ENCODE measurements around the gene CCDC12.

Gene CCDC12

DNA sequence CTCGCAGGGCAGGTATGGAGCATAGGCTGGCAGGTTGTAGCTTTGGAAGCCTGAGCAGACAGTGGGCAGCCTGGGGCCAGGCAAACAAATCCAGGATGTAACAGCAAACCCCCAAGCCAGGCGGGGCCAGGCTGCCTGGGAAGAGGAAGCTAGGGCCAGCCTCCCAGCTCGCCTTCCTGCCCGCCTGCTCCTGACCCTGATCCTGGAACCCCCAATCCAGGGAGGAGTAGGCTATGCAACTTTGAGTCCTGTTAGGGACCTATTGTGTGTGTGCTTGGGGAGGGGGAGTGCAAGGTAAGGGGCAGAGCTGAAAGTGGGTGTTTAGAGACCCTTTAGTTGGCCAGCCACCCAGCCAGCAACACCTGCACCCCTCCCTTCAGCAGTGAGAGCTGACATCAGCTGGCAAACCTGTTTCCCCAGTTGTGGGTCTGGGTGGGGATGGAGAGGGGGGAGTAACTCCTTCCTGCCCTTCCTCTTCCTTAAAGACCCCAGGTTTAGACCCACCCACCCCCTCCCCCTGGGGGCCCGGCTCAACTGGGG, 5.5 kb upstream of the CCDC12 start:
- peak overlapping the region; percentile 58 for H3K4me3 Mint-ChIP-seq
- no peaks in the 10 kb centered on the region for H3K9me3 Mint-ChIP-seq
- peaks cover 56% of the 10 kb centered on the region for H3K4me1 Mint-ChIP-seq
- TF ChIP-seq, protein P1, sequence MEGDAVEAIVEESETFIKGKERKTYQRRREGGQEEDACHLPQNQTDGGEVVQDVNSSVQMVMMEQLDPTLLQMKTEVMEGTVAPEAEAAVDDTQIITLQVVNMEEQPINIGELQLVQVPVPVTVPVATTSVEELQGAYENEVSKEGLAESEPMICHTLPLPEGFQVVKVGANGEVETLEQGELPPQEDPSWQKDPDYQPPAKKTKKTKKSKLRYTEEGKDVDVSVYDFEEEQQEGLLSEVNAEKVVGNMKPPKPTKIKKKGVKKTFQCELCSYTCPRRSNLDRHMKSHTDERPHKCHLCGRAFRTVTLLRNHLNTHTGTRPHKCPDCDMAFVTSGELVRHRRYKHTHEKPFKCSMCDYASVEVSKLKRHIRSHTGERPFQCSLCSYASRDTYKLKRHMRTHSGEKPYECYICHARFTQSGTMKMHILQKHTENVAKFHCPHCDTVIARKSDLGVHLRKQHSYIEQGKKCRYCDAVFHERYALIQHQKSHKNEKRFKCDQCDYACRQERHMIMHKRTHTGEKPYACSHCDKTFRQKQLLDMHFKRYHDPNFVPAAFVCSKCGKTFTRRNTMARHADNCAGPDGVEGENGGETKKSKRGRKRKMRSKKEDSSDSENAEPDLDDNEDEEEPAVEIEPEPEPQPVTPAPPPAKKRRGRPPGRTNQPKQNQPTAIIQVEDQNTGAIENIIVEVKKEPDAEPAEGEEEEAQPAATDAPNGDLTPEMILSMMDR (IDR thresholded peaks at IDR 0.05): no peak
- H3K36me3 Mint-ChIP-seq (ENCODE audit: low read depth): no peaks in the 10 kb centered on the region
- no peak overlapping the region for H3K27ac Mint-ChIP-seq
- no peak for DNase-seq
- peaks cover 26% of the 10 kb centered on the region for H3K27me3 Mint-ChIP-seq (ENCODE audit: low read depth, poor library complexity)

DNA sequence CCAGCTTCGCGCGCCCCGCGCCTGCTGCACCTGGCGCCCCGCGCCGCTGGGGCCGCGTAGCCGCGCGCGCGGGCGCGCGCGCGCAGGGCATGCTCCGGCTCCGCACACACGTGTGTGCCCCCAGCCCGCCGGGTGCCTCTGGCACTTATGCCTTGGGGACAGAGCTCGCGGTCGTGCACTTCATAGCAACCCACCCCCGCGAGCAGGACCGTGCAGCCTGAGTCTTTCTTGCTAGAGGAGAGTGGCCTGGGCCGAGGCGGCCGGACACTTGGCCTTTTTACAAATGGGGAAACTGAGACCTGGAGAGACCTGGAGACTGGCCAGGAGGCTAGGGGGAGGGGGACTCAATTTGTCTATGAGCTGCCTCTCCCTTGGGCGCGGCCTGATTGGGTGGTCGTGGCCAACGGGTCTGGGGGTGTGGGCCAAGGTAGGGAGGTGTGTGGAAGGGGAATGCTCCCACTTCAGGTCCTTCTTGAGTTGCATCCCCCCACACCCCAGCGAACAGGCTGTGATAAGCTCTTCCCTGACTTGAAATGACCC, 3.5 kb upstream of the CCDC12 start:
- DNase-seq: peak; percentile 28
- no peaks in the 10 kb centered on the region for H3K36me3 Mint-ChIP-seq (ENCODE audit: low read depth)
- no peaks in the 10 kb centered on the region for H3K9me3 Mint-ChIP-seq
- TF ChIP-seq, protein P1 (IDR thresholded peaks at IDR 0.05): no peak
- no peak overlapping the region for H3K27ac Mint-ChIP-seq
- H3K4me1 Mint-ChIP-seq: peaks cover 58% of the 10 kb centered on the region
- H3K4me3 Mint-ChIP-seq: peak overlapping the region; percentile 72
- peaks cover 25% of the 10 kb centered on the region for H3K27me3 Mint-ChIP-seq (ENCODE audit: low read depth, poor library complexity)

DNA sequence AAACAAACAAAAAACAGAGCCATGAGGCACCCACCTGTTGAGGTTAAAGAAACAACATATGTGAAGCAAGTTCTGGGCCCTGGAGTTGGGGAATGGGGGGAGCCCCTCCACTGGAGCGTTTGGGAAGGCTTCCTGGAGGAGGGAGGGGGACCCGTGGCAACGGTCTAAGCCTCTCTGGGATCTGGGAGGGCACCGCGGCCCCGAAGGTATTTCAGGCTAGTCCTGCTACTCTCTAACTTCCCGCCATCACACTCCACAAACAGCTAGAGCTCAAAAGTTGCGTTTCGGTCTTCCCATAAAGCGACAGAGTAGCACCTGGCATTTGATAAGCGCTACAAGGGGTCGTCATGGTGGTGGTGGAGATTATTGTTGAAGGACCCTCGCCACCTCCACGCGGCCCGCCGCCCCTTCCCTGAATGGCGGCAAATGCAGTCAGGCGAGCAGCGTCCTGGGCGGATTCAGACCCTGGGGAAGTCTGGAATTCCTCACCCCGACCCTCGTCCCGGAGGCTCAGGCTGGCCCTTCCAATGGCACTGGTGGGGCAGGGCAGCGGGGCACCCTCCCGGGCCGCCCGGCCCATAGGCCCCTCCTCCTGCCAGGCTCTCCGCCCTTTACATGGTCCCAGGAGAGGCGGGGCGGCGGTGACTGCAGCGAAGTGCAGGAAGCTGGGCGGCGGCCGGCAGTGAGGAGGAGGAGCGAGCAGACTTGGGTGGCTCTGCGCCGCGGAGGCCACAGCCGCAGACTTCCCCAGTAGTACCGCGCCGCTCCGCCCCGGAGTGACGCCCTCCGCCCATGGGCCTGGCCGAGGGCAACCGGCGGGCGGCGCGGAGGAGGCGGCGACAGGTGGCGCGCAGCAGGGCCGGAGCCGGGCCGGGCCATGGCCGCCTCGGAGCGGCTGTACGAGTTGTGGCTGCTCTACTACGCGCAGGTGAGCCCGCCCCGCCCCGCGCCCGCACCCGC, 2.7 kb upstream of the CCDC12 start, which contains the start of gene NBEAL2:
Gene NBEAL2, plus strand, starts transcription at position 682 of the 960 bp plus-strand sequence. Its CDS starts 196 bp downstream, at position 878.
- Mint-ChIP-seq H3K27me3 (ENCODE audit: low read depth, poor library complexity) (peaks cover 26% of the 10 kb centered on the region), H3K4me1 (peaks cover 59% of the 10 kb centered on the region), H3K36me3 (ENCODE audit: low read depth) (peaks cover 8% of the 10 kb centered on the region), H3K27ac (no peak within 1 kb of the TSS), H3K9me3 (no peaks in the 10 kb centered on the region), H3K4me3 (peak within 1 kb of the TSS; percentile 79)
- peak; percentile 92 for DNase-seq
- TF ChIP-seq, protein P1 (IDR thresholded peaks at IDR 0.05): no peak

DNA sequence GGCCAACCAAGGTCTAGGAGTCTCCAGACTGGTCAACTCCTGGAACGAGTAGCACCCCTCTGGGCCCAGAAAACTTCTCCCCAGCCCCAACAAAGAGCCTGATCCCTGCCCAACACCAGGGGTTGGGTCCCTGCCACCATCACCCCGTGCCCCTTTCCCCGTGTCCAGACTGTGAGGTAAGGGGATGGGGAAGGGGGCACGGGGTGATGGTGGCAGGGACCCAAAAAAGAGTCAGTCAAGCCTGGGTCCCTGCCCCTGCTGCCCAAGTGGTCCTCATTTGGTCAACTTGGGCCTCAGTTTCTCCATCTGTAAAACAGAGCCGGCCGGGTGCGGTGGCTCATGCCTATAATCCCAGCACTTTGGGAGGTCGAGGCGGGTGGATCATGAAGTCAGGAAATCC, 1.8 kb upstream of the CCDC12 start:
- H3K4me3 Mint-ChIP-seq: peak overlapping the region; percentile 99
- DNase-seq: no peak
- no peak overlapping the region for H3K27ac Mint-ChIP-seq
- peaks cover 15% of the 10 kb centered on the region for H3K36me3 Mint-ChIP-seq (ENCODE audit: low read depth)
- H3K4me1 Mint-ChIP-seq: peaks cover 56% of the 10 kb centered on the region
- H3K9me3 Mint-ChIP-seq: no peaks in the 10 kb centered on the region
- TF ChIP-seq, protein P1 (IDR thresholded peaks at IDR 0.05): no peak
- H3K27me3 Mint-ChIP-seq (ENCODE audit: low read depth, poor library complexity): peaks cover 31% of the 10 kb centered on the region

DNA sequence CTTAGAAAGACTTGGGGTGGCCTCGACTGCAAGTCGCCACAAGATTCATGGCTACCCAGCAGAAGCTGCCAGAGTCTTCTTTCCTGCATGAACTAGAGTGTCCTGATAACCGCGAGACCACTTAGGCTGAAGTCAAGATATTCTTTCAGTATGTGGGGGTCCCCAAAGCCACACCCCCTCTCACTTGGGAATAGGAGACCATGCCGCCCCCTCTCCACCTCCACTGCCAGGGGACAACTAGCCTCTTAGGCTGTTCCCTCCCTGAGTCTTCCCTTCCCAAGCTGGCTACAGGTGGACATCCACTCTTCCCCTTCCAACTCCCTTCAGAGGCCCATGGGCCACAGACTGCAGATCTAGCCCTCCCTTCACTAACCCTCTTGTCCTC, 1.3 kb upstream of the CCDC12 start:
- H3K27ac Mint-ChIP-seq: peak overlapping the region; percentile 88
- H3K4me3 Mint-ChIP-seq: peak overlapping the region; percentile 99

More for the DNA sequence above, 1.3 kb upstream of the CCDC12 start:
- Mint-ChIP-seq H3K36me3 (ENCODE audit: low read depth) (peaks cover 16% of the 10 kb centered on the region), H3K27me3 (ENCODE audit: low read depth, poor library complexity) (peaks cover 31% of the 10 kb centered on the region), H3K9me3 (no peaks in the 10 kb centered on the region), H3K4me1 (peaks cover 56% of the 10 kb centered on the region)
- TF ChIP-seq, protein P1 (IDR thresholded peaks at IDR 0.05): no peak
- no peak for DNase-seq

All from nephron progenitor cell (in vitro differentiated cells).